Measurements from ENCODE around the gene GPR150.
A peak's percentile ranks its signal among the peaks of the same experiment; 100 is the strongest.

The GPR150 gene

DNA sequence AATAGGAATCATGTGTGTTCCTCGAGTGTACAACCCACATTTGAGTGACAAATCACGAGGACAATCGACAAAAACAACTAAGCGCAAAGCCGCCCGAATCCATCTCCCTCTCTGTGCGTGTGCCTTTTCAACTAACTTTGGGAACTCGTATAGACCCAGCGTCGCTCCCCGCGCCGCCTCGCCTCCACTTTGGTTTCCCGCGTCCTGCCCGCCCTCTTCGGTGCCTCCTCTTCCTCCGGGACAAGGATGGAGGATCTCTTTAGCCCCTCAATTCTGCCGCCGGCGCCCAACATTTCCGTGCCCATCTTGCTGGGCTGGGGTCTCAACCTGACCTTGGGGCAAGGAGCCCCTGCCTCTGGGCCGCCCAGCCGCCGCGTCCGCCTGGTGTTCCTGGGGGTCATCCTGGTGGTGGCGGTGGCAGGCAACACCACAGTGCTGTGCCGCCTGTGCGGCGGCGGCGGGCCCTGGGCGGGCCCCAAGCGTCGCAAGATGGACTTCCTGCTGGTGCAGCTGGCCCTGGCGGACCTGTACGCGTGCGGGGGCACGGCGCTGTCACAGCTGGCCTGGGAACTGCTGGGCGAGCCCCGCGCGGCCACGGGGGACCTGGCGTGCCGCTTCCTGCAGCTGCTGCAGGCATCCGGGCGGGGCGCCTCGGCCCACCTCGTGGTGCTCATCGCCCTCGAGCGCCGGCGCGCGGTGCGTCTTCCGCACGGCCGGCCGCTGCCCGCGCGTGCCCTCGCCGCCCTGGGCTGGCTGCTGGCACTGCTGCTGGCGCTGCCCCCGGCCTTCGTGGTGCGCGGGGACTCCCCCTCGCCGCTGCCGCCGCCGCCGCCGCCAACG, at the start of gene GPR150:
GPR150 (plus strand) TSS at position 58 of the 840 bp plus-strand sequence; CDS start at position 247, 189 bp downstream.
- DNase-seq: peak; percentile 66

DNA sequence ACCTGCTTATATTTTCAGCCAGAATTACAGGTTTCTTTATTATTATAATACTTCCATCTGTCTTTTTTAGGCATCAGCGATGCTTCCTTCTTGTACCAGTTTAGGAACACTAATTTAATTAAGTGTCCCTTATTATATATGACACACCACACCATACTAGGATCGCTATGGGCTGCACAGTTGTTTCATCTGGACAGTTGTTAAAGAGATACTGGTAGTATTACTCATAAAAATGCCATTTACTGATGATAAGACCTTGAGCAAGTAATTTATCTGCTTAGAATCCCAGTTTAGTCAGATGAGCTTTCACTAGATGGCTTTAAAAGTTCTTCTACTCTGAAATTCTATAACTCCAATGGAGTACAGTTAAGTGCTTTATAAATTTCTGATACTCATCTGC, 47.9 kb upstream of the GPR150 start:
- no peak for DNase-seq

DNA sequence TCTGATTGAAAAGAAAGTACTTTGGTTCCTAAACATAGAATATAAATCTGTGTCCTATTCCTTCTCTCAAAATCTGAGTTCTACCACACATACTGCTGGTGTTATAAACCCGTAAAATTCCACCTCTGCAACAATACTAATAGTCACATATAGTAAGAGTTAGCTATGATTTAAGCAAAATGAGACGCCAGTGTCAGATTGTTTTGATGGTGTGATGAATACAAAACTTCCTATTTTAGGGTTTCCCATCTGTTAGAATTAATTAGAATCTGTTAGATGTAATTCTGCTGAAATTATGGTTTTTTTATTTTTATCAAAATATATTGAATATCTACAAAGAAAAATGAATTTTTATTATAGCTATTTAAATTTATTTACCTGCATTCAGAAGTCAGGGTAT, 38.3 kb upstream of the GPR150 start:
- no peak for DNase-seq

DNA sequence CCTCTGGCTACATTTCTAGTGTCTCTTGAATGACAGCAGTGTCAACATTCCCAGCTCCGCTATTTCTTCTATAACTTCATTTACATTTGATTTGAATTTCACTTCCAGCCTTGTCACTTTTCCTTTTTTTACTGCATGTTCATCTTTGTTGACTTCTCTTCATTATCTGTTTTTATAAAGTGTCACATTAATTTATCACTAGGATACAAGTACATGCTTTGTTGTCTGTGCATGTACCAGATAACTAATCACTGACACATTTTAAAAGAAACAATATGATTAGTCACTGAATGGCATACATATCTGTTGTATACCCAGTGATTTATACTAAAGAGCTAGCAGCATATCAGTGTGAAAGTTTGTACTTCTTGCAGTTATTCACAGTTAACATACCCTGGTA, 35.9 kb upstream of the GPR150 start:
- DNase-seq: no peak

DNA sequence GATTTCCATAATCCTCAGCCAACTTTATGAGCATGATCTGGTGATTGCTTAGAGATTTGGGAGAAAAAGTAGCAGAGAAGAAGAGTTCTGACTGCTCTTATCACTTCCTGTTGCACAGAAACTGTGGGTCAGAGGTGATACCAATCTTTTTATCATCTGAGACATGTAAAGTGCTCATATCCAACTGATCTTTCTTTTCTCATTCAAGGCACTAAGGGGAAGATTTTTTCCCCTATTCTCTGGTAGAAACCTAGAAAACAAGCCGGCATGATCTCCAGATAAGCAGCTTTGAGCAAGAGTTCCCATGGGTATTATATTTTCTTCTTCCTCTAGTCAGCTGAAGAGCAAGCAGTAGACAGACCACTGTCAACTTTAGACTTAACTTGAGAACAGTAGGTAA, 29.0 kb upstream of the GPR150 start:
- DNase-seq: peak; percentile 1

DNA sequence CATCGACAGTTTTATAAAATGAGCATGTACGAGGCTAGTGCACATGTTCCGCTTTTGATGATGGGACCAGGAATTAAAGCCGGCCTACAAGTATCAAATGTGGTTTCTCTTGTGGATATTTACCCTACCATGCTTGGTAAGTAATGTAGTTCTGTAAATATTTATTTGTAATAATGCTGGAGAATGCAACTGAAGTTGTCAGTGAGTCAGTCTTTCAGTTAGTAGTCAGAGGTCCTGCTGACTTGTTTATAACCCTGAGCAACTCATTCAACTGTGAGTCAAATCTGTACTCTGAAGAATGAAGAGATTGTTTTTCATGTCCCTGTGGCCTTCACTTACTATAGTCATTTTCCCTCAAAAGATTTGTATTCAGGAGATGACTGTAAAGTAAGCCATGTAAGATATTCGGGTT, 28.4 kb upstream of the GPR150 start:
- DNase-seq: no peak

DNA sequence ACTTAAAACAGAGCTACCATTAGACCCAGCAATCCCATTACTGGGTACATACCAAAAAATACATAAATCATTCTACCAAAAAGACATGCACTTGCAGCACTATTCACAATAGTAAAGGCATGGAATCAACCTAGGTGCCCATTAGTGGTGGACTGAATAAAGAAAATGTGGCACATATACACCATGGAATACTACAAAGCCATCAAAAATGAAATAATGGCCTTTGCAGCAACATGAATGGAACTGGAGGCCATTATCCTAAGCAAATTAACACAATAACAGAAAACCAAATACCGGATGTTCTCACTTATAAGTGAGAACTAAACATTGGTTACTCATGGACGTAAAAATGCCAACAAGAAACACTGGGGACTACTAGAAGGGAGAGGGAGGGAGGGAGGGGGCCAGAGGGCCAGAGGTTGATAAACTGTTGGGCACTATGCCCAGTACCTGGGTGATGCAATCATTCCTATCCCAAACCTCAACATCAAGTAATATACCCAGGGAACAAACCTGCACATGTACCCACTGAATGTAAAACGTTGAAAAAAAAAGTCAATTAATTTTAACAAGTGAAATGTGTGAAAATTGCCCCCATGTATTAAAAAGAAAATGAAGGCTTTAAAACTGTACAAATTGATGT, 24.5 kb upstream of the GPR150 start:
- DNase-seq: no peak

DNA sequence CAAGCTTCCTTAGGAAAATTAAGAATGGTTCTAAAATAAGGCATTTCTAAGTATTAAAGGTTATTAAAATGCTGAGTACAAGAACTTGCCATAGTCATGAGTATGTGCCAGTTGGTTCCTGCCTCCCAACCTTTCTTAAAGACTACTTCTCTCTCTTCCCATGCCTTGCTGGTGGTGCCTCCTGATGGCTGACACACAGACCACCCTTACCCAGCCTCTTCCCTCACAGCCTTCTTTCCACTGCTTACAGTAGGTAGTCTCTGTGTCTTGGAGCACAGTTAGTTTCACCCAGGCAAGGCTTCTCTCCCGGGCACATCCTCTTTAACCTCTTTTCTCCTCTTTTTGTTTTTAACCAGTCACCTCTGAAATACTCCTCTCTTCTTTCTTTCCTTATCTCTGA, 20.6 kb upstream of the GPR150 start:
- DNase-seq: no peak

DNA sequence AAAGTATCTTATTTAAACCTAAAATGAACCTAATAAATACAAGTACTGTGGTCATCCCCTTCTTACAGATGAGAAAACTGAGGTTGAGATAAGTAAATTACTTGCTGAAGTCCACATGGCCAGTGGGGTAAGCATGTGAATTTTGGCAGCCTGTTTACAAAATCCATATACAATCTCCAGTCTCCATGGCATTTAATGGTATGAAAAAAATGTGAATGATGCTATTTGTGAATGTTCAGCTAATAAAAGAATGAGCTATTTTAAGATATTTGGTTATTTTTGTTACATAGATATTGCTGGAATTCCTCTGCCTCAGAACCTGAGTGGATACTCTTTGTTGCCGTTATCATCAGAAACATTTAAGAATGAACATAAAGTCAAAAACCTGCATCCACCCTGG, 19.3 kb upstream of the GPR150 start:
- no peak for DNase-seq

DNA sequence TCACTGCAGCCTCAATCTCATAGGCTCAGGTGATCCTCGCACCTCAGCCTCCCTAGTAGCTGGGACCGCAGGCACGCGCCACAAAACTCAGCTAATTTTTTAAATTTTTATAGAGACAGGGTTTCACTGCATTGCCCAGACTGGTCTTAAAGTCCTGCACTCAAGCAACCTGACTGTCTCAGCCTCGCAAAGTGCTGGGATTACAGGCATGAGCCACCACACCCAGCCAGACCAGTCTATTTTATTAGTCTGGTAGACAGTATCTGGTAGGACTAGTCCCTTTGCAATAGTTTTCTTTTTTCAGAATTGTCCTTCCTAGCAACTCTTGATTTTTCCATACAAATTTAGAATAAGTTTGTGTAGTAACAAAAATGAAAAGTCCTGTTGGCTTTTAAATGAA, 14.1 kb upstream of the GPR150 start:
- no peak for DNase-seq

DNA sequence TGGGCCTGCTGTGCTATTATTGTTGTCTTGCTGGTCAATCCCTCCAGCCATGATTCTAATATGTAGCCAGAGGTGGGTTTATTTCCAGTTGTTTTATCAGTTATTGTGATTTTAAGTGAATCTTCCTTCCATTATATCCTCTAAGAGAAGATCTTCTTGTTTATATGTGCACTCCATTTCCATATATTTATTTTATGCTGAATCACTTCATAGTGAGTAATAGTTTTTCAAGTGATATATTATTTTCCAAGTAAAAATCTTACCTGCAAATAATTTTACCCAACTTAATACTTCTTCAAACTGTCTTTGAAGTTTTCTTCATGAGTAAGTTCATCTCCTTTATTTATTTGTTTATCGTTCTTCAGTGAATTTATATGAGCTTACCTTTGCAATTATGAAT, 13.5 kb upstream of the GPR150 start:
- no peak for DNase-seq

DNA sequence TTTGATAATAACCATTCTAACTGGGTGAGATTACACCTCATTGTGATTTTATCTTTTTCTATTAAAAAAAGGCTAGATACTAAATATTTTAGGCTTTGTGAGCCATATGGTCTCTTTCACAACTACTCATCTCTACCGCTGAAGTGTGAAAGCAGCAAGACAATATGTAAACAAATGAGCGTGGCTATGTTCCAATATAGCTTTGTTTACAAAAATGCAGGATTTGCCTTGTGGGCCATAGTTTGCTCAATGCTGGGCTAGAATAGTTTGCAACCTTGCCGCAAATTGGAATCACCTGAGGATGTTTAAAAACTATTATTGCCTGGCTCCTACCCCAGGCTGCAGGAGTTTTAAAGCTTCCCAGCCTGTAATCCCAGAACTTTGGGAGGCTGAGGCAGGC, 10.2 kb upstream of the GPR150 start:
- DNase-seq: no peak

DNA sequence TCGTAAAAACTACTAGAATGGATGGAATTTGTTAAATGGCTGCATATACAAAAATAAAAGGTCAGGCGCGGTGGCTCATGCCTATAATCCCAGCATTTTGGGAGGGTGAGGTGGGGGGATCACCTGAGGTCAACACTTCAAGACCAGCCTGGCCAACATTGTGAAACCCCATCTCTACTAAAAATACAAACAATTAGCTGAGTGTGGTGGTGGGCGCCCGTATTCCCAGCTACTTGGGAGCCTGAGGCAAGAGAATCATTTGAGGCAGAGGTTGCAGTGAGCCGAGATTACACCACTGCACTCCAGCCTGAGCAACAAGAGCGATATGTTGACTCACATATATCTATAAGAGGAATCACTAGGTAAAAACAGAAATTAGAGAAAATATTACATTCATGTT, 9.3 kb upstream of the GPR150 start:
- no peak for DNase-seq

DNA sequence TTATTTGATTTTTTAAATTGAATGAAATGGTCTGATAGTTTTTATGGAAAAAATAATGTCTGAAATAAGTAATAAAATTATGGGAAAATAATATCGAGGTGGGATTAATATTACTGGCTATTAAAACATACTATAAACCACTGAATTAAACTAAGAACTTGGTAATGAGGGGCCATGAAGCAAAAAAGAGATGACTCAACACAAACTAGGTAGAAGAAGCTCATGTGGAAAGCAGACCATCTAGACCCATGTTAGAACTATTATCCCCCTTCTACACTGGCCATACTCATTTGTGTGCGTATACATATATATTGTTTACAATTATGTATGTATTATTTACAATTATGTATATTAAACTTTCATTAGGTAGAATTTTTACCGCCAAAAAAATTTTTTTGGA, 8.5 kb upstream of the GPR150 start:
- DNase-seq: no peak

DNA sequence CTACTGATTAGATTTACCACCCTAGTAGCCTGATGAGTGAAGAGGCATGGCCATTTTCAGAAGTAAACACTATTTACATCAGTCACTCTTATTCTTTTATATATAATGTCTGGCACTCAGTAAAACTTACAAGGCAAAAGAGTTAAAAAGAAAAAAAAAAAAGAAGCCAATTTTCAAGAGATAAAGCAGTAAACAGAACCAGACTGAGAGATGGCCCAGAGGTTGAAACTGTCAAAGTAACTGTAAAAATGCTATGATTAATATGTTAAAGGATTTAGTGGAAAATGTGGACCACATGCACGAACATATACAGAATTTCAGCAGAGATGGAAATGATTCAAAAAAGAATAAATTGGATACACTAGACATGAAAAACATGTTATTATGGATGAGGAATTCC, 6.4 kb upstream of the GPR150 start:
- DNase-seq: no peak

DNA sequence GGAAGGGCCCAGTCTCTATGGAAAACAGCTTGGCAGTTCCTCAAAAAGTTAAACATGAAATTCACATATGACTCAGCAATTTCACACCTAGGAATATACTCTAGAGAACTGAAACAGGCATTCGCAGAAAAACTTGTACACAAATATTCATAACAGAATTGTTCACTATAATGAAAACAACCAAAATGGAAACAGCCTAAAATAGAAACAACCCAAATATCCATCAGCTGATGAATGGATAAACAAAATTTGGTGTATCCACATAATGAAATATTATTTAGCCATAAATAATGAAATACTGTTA, 4.8 kb upstream of the GPR150 start:
- DNase-seq: no peak

DNA sequence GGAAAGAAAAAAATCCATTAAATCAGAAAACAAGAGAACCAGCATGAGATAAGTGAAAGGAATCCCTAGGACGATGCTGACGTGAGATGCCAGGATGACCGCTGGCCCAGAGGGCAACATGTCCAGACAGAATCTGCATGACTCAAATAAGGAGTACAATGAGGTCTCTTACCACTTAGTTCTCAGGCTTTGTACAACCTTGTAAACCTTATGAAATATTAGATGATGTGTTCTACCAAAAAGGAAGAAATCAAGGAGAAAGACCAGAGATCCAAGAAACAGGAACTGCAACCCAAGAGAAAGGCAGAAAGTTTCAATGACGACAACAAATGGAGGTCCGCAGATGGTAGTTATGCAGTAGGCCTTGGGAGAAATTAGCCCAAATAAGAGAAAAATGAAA, 2.8 kb upstream of the GPR150 start:
- DNase-seq: no peak

DNA sequence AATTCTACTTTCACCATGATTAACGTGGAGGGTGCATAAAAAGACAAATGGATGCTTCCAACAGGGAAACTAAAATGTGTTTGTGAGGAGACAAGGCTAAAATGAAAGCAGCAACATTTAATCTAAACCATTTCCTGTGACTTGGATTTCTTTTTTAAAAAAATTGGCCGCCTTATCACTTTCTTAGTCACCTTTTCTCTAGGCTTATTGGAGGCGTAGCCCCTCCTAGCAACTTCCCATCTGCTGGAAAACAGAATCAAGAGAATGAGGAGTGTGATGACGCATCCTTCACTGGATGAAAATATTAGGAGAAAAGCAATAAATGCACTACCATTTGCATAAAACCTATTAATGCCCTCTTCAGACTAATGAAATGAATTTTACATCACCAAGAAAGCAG, 791 bp upstream of the GPR150 start:
- no peak for DNase-seq

DNA sequence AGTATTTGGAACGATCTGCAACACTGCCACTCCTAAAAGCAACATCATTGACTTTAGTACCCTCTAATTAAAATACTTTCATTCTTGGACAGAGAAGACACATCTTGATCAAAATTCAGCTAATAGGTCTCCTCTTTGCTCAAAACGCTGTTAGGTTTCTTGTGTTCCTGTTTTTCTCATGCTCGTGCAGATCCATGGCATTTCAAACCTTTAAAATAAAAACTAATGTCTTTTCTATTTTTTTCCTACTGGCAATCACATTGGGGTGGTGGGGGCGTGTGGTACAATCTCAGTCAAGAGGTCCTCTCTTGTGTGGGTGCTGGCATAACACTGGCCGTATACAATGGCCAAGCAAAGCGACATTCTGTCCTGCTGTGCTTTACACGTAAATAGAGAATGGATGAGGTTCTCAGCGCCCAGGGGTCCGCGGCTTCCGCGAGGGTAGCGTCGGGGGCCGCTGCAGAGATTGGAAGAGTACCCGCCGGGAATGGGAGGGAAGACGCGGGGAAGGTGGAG, 315 bp upstream of the GPR150 start:
- DNase-seq: no peak

DNA sequence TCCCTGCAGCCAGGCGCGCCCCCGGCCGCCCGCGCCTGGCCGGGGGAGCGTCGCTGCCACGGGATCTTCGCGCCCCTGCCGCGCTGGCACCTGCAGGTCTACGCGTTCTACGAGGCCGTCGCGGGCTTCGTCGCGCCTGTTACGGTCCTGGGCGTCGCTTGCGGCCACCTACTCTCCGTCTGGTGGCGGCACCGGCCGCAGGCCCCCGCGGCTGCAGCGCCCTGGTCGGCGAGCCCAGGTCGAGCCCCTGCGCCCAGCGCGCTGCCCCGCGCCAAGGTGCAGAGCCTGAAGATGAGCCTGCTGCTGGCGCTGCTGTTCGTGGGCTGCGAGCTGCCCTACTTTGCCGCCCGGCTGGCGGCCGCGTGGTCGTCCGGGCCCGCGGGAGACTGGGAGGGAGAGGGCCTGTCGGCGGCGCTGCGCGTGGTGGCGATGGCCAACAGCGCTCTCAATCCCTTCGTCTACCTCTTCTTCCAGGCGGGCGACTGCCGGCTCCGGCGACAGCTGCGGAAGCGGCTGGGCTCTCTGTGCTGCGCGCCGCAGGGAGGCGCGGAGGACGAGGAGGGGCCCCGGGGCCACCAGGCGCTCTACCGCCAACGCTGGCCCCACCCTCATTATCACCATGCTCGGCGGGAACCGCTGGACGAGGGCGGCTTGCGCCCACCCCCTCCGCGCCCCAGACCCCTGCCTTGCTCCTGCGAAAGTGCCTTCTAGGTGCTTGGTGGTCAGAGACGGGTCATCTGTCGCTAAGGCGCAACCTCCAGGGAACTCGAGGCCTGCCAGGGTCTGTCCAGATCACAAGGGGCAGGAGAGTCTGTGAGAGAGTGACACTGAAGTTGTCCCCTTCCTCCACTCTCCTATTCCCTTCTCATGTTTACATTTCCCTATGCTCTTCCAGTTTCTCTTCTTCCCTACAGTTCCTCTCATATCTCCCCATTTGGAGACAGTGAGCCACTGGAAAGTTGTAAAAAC, 1.3 kb downstream of the GPR150 start:
- DNase-seq: peak; percentile 42

DNA sequence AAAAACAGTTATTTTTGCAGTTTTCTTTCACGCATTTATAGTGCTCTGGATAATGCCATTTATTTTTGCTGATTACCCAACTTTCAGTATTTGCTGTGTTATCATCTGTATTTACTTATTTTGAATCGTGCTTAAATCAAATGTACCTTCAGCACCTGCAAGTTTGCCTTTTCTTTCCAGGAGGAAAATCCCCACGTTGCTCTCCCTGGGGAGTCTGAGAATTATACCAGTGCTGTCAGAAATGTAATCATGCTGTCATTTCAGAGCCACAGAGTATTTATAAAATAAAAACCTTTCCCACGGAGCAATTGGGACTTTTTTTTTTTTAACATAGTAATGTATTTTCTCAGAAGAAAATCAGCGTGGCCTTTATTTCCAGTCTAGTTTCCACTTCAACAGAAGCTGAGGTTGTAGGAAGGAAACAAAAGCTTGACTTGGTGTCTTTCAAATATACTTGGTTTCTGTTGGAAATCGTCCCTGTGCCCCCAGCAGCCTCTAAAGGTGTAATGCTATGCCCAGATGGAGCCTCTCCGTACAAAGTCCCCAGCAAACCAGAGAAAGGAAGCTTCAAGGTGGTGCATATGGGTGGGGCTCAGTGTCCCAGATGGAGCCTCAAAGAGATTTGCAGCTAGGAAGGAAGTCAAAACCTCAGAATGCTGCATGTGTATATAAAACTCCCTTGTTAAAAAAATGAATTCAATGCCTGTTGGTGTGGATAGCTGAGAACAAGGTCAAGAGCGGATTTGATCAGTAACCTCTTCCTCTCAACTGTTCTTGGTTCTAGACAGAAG, 2.1 kb downstream of the GPR150 start:
- DNase-seq: peak; percentile 66

DNA sequence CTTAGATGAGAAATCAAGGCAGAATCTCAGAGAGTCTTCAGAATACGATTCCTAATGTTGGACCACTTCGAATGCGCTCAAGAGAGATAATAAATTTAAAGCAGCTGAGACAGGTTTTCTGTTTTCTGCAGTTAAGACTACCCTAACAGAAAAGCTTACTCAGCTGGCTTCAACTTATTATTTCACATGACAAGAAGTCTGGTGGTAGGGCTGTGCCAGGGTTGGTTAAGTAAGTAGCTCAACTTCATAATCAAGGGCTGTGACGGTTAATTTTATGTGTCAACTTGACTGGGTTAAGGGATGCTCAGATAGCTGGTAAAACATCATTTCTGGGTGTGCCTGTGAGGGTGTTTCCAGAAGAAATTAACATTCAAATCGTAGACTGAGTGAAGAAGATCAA, 3.8 kb downstream of the GPR150 start:
- DNase-seq: no peak

DNA sequence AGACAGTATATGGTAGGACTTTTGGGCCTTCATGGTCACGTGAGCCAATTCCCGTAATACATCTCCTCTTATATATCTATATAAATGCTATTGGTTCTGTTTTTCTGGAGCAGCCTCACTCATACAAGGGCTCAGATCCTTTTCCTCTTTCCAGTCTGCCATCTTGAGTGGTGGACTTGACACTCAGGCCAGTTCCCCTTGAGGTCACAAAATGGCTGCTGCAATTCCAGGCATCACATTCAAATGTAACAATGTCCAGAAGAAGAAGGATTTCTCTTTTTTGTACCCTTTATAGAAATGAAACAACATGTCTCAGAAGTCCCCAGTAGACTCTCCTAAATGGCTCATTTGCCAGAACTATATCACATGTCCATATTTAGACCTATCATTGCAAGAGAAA, 4.5 kb downstream of the GPR150 start:
- no peak for DNase-seq

Measured in CD4-positive, alpha-beta T cell treated with Interleukin-21 for 1 hour (primary cell).